ENCODE results near the gene ZNF516. TPM values are rescaled to one million over a fixed set of nuclear protein-coding genes. Genes with fewer than 3 reads are reported as not detected.
"Not testable (repeated sequence)": the region's sequence is repeated elsewhere in the genome, so short reads cannot be mapped to it uniquely, and the experiment has no call there.

ZNF516 gene, protein sequence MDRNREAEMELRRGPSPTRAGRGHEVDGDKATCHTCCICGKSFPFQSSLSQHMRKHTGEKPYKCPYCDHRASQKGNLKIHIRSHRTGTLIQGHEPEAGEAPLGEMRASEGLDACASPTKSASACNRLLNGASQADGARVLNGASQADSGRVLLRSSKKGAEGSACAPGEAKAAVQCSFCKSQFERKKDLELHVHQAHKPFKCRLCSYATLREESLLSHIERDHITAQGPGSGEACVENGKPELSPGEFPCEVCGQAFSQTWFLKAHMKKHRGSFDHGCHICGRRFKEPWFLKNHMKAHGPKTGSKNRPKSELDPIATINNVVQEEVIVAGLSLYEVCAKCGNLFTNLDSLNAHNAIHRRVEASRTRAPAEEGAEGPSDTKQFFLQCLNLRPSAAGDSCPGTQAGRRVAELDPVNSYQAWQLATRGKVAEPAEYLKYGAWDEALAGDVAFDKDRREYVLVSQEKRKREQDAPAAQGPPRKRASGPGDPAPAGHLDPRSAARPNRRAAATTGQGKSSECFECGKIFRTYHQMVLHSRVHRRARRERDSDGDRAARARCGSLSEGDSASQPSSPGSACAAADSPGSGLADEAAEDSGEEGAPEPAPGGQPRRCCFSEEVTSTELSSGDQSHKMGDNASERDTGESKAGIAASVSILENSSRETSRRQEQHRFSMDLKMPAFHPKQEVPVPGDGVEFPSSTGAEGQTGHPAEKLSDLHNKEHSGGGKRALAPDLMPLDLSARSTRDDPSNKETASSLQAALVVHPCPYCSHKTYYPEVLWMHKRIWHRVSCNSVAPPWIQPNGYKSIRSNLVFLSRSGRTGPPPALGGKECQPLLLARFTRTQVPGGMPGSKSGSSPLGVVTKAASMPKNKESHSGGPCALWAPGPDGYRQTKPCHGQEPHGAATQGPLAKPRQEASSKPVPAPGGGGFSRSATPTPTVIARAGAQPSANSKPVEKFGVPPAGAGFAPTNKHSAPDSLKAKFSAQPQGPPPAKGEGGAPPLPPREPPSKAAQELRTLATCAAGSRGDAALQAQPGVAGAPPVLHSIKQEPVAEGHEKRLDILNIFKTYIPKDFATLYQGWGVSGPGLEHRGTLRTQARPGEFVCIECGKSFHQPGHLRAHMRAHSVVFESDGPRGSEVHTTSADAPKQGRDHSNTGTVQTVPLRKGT
- total RNA-seq: 15.0 TPM

DNA sequence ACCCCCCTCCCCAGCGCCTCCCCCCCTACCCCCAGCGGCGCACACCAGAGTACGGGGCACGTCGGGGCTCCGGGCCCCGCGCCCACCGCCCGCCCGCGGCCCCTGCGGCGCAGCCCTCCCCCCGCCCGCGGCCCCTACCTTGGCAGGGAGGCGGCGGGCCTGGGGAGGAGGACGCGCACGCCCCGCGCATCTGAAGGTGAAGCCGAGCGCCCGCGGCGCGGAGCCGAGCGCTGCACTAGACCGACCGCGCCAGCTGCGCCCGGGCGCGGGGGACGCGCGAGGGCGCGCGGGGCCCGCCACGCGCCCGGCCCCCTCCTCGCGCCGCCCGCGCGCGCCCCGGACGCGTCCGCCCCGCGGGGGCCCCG, at the start of gene ZNF516:
Gene ZNF516, minus strand, starts transcription at position 237 of the 365 bp plus-strand sequence. CDS start 52,188 bp downstream, outside the sequence.
- no peak for DNase-seq

DNA sequence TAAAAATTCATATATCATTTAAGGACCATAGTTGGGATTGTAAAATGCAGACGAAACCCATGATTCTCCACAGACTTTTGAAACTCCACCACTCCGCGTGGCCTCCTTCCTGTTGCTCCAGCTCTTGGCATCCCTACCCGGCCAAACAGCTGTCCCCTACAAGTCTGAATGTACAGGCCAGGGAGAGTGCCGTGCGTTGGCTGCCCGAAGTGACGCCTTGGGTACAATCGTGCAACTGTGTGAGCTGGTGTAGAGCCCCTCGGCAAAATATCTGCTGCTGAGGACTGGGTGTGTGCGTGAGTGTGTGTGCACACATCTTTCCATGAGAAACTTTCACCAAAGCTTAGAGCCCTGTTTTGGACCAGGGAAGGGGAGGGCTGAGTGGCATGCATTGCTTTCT, 43.8 kb upstream of the ZNF516 start:
- no peak for DNase-seq

DNA sequence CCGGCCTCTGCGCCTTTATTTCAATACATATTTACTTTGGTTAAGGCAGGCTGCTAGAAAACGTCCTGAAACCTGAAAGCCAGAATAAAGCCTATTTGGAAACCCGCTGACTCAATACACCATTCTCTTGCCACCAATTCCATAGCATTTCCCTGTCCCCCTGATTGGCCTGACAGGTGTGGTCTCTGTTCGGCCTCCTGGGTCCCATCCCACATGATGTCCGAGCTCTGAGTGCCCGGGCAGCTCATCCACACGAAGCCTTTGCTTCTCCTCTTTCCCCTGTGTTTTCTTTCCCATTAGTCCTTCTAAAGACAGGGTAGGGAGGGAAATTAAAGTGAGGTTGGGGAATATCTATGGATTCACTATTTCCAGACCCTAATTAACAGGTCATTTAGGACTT, 42.6 kb upstream of the ZNF516 start:
- no peak for DNase-seq

DNA sequence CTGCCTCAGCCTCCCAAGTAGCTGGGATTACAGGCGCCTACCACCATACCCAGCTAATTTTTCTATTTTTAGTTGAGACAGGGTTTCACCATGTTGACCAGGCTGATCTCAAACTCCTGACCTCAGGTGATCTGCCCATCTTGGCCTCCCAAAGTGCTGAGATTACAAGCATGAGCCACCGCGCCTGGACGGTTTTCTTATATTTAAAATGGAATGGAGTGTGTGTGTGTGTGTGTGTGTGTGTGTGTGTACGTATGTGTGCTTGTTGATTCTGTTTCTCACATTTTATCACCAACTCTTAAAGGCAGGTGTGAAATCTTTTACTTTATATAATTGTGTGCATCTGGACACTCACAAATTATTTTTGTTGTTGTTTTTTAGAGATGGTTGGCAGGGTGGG, 41.6 kb upstream of the ZNF516 start:
- not testable (repeated sequence) for DNase-seq

DNA sequence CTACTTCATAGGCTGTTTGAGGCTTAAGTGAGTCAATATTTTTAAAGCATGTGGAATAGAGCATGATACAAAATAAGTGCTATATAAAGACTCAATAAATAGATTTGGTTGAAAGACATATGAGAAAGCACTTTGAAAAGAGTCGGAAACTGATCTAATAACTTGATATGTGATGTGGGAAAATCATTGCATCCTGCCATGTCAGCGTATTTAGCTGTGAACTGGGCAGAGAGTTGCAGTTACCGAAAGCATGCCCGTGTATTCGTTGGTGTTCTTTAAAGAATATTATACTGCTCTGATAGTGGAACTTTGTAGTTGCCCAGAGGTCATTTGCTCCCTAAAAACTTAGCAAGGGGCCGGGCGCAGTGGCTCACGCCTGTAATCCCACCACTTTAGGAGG, 37.8 kb upstream of the ZNF516 start:
- DNase-seq: no peak

DNA sequence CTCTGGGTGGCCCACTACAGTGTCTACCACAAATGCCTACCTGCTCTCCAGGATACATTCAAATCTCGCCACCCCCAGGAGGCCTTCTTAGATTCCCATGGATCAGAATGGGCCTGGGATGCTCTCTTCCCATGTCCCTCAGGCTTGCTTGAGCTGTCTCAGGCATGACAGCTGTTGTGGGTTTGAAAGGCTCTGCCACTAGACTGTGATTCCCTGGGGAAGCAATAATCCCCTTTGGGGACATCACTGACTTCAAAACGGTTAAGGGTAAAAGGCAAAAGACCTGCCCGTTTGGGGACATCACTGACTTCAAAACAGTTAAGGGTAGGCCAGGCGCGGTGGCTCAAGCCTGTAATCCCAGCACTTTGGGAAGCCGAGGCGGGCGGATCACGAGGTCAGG, 35.8 kb upstream of the ZNF516 start:
- DNase-seq: no peak

DNA sequence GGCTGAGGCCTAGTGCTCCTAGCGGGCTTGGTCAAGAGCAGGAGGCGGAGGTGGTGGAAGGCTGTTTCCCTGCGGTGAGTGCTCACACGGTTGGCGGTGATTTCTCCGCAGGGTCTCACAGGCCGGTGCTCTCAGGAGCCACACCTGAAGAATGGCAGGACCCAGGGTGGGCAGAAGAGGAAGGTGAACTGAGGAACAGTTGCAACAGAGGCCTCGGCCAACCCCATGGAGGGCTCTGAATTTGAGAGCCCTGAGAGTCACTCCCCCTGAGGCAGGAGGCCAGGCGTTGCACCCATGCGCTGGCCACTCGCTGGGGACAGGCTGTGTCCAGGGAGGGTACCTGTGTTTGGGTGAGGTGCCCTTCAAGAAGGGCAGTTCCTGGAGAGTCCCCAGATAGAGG, 35.3 kb upstream of the ZNF516 start:
- DNase-seq: no peak

DNA sequence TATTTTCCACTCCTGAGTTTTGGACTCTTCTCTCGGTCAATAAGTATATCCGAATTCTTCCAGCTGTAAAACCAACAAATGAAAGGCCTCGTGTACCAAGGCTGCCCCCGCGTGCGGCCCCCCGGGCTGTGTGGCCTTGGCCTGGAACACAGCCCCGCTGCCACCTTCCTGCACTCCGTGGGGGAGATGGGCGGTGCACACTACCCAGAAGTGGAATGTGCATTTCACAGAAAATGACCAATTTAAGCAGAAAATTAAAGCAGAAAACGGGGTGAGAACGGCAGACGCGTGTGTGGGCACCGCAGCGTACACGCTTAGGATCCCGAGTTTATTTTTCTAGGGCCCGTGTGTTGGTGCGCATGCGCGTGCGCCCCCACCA, 34.4 kb upstream of the ZNF516 start:
- DNase-seq: no peak

DNA sequence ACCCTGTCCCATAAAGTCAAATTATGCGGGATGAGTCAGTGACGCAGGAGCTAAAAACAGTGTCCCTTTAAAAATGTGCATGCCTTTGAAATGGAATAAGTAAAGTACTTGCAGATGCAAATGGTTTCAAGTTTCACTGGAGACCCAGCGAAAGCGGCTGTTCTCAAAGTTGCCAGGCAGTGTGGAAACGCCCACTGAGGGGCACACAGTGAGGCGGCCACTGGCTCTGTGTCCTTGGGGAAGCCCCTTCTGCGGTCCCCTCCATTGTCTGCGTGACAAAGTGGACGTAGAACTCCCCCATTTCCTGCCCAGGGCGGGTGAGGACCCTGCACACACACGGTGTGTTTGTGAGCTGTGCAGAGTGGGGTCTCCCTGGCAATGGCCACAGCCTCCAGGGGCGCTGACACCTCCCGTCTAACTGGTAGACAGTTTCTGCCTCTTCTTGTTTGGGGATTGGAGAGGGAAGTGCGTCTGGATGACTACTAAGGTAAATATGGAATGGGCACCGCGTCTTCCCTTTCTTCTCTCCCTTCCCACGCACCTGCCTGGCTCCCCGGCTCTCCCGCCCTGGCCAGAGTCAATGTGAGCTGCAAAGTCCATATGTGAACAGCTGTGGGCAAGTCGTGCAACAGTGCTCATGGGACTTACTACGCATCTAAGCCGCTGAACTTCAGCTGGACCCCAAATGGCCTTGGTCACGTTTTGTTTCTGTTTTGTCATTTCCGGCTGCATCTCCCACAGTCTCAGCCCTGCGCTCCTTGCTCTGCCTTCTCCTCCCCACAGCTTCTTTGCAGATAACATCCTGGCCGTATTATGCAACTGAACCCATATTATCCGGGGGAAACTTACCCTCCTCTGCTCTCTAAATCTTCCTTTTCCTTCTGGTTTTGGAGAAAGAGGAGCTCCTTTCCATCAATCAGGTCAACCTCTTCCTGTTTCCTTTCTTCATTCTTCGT, 33.7 kb upstream of the ZNF516 start:
- DNase-seq: no peak

DNA sequence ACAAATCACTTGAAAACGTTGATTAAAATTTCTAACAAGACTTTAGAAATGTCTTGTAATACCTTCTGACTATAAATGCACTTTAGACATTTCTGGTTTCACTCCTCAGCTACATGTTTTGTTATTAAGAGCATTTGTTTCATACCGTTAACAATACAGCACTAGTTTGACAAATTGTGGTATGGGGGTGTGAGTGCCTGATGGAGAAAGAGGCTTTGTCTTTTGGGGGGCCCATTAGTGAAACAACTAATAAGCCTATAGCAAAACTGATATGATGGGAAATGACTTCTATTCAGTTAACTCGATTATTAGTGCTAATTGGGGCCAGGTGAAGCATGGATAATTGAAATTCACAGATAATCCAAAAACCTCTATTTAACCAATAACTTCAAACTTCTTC, 30.9 kb upstream of the ZNF516 start:
- no peak for DNase-seq

DNA sequence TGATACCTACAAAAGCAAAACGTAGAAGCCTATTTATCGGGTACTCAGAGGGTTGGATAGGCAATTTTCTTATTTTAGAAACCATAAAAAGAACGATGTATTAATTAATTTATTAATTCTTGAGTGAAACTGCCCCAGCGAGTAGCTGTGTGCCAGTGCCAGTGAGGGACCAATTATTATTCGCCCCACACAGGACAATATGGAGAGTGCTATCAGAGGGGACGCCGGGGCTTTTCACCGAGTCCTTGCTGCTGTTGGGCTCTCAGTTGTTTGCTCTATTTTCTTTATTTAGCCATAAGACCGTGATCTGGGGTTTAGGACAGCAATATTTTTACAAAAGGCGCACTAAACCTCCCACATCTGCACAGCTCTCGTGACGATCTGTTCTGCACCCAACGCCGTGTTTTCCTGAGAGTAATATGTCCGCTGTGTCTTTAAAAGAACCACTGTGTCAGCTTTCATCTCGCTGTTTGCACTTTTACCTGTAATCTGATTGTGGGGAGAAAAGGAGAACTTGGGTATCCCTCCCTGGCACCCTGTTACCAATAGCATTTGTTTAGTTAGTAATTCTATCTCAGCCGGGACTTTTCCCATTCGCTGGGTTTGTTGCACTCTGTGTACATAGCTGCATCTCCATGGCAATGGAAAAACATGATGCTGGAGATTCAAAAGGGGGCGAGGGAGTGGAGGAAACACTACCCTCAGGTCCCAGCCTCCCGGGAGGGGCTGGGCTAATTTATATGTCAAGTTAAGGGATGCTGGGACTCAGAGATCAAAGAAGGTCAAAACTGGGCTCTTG, 30.1 kb upstream of the ZNF516 start:
- DNase-seq: no peak

DNA sequence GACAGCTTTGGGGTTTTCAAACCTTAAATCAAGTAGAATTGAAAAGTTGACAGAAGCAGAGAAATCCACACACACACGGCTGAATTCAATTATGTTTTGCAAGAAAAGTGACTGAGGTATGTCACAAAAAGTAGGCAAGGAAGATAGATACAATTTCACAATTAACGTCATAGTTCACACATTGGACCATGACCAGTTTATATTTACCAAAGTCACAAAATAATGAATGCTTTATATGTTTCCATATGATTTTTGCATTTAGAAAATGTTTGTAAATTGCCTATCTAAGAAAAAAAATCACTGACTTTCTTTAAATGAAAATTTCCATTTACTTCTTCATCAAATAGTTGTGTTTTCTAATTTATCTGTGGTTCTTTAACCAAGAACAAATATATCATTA, 29.4 kb upstream of the ZNF516 start:
- DNase-seq: no peak

DNA sequence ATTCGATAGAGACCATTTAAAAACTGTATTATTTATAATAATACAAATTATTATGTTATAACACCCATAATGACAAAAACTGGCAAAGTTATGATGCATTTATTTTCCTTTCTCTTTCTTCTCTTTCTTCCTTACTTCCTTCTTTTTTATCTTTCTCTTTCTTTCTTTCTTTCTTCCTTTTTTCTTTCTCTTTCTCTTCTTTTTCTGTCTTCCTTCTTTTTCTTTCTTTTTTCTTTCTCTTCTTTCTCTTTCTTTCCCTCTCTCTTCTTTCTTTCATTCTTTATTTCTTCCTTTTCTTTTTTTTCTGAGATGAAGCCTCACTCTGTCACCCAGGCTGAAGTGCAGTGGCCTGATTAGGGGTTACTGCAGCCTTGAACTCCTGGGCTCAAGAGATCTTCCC, 27.5 kb upstream of the ZNF516 start:
- DNase-seq: no peak

DNA sequence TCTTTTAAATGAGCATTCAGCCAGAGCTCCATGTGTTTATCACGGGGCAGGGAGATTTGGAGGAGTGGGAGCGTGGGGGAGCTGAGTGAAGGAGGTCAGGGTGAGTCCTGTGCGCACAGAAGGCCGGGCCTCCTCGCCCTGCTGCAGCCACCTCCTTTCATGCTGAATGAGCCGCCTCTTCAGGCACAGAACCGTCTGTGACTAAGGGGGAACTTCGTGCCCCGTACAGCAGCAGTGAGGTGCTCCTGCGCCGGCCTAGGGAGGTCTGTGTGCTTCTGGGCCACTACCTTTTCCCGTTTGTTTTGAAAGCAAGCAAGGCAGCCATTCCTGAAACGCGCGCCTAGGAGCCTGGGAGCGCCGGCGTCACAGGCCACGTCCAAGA, 27.1 kb upstream of the ZNF516 start:
- DNase-seq: no peak

DNA sequence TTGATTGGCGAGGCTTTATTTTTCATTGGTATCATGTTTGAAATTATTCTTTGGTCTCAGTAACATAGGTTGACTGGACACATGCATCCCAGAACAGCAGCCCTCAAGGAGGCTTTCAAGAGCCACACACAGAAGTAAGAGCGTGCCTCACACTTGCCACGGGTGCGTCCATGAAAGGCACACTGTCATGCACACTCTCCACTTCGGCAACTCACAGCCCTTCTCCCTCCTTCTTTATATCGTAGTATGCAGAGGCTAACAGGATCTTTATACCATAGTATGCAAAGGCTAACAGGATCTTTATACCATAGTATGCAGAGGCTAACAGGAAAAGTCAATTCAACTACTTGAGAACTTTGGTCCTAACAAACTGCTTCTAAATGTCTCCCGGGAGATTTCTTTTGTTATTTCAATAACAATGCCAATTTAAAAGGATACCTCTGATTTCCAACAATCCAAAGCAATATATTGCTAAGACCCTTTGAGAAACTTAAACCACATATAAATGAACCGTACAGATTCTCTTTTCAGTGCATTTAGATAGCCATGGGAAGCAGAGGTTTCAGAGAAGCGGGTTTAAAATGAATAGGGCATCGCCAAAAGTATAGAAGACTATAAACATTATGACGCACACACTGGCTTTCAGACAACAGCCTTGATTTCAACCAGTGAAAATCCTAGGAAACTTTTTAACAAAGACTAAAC, 26.5 kb upstream of the ZNF516 start:
- no peak for DNase-seq

DNA sequence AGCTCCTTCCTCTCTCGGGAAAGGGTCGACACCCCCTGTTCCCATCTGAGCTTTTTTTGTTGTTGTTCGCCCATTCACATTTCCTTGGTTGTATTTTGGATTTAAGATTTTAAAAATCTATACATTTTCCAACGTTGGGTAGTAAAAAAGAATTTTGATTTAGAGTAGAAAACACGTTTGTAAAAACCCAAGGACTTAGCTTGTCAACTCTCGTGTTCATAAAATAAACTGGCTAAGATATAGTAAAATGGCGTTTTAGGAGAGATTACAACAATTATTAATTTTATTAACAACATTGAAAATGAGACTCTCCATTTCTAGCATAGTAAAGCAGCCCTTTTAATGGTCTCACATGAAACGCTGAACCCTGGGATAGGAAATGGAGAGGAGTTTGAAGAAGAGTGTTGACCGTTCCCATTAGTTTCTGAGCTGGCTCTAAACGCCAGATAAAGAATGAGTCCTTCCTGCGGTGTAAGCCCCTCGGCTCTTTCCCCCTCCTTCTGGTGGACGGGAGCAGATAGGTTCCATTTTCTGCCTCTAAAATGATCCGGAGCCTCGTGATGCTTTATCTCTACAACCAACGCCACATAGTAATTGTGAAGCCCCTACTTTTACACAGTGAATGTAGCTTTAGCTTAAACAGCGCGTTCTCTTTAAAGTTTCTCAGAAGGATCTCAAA, 24.0 kb upstream of the ZNF516 start:
- no peak for DNase-seq

DNA sequence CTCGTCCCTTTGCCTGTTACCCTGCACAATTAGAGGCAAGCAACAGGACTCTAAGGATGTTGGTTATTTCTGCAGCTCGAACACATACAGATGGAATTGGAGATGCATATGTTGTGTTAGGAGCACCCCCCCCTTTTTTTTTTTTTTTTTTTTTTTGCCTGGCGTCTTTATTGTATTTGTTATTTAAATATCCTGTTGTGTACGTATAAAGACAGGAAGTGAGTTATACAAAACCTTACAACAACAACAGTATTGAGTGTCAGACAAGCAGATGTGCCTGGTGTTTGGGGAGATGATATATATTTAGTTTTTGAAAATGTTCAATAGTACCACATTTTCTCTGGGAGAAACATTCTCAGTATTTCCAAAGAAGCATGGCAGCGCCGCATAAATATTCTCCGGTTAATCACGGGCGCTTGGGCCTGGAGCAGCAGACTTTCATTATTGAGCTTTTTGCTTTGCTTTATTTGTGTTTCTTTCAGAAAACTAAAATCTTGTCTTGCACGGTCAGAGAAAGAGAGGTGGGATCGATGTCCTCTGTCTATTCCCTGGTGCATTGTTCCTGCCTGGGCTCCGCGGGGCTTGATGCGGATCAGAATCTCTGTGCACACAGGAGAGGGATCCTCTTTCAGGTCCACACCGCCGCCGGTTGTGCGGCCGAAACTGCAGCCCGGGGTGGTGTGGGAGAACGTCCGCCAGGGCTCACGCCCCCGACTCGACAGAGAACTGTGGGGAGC, 23.2 kb upstream of the ZNF516 start:
- no peak for DNase-seq

DNA sequence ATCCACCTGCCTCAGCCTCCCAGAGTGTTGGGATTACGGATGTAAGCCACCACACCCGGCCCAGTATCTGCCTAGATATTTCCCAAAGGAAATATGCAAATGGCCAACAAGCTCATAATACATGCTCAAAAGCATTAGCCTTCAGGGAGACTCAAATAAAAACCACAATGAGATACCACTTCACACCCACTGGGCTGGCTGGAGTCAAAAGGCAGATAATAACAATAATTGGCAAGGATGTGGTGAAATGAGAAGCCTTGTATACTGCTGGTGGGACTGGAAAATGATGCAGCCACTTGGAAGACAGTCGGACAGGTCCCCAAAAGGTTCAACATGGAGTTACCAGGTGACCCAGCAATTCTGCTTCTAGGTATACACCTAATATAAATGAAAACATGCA, 20.5 kb upstream of the ZNF516 start:
- DNase-seq: no peak

DNA sequence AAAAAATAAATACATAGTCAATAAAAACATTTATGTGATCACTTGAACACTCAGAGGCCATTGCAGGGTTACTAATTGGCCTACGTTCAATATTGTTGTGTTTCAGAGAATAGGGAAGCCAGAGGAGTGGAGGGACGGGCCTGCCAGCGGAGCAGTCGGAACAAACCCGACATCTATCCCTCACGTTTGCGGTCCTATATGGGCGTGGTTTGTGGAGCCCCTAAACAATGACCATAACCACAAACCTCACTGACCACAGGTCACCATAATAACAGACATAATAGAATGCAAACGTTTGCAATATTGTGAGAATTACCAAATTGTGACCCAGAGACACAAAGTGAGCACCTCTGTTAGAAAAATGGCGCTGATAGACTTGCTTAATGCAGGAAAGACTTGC, 19.5 kb upstream of the ZNF516 start:
- no peak for DNase-seq

All from occipital lobe (tissue), 2 donors.